SKM-1 treated with dmso at 0.1 percent for 144 hours (cell line): Measurements from ENCODE around the gene PHACTR1.
"Not testable (repeated sequence)": the region's sequence is repeated elsewhere in the genome, so short reads cannot be mapped to it uniquely, and the experiment has no call there.

ENCODE experiments used
- DNase-seq: peaks from one replicate; lab custom pipeline; 2025; ENCODE audit not compliant: unreplicated experiment; lab: John Stamatoyannopoulos, UW

Gene PHACTR1

DNA sequence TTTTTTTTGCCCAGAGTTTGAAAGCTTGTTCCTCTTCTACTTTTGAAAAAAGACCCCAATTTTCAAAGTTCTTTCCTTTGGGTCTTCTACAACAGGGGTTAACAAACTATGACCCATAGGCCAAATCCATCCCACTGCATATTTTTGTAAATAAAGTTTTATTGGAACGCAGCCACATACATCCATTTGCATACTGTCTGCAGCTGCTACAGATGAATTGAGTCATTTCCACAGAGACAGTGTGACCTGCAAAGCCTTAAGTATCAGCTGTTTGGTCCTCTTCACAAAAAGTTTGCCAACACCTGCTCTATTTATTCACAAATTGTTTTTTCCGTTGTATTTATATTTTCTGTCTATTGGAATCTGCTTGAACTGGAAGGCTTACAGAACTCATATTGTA is 422.6 kb downstream of the PHACTR1 start:
- no peak for DNase-seq

DNA sequence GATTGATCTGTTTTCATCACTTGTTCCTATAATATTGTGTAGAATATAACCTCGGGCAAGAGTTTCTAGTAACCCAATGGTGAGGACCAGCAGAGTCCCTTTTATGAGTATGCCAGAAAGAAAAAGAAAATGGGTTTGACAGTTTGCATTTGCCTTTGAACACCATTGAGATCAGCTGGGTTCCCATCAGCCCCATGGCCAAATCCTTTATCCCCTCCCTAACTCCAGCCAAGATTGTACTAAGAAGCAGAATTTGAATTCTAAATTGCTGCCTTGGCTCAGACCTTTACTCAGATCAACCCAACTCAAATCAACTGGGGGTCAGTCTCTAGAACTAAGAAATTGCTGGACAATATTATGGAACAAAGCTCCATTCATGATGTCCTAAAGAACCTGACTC is 424.4 kb downstream of the PHACTR1 start:
- no peak for DNase-seq

DNA sequence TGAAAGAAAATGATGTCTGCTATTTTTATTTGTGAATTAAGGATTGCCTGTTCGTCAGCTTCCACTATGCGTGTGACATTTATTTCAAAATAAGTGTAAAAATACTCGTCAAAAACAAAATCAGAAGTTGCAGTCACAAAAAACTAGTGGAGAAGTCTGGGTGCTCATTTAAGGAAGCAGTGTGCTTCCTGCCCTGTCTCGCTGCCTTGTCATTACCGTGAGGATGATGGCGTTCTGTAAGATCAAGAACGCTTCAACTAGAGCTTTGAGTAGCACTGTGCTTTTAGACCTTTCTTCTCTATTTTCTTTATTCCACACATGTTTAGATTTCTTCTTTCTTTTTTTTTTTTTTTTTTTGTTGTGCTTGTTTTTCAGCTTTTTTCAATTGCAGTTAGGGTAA is 424.8 kb downstream of the PHACTR1 start:
- DNase-seq = no peak

DNA sequence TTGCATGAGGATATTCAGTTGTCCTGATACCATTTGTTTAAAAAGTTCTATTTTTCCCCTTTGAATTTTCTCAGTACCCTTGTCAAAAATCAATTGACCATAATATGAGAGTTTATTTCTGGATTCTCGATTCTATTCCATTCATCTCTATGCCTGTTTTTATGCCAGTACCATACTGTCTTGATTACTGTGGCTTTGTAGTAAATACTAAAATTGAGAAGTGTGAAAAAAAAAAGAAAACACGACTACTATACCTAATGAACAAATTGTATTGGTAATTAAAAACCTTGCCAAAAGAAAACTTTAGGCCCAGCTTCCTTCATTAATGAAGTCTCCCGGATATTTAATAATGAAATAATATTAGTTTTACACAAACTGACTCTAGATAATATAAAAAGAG is 426.0 kb downstream of the PHACTR1 start:
- no peak for DNase-seq

DNA sequence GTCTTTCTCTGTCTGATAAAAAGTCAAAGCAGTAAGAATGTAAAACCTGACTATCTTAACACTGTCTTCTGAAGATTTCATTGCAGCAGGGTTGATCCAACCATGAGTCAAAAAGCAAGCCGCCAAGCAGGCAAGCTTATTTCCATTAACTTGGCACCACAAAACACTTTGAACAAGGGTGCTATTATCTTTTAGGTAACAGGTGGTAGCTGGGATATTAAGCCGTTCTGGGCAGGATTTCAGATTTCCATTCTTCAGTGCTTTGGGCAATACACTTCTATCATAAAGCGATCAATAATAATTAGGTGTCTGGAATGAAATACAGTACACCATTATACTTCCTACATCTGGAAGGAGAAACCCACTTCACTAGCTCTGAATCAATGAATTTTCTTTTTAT is 429.9 kb downstream of the PHACTR1 start:
- no peak for DNase-seq

DNA sequence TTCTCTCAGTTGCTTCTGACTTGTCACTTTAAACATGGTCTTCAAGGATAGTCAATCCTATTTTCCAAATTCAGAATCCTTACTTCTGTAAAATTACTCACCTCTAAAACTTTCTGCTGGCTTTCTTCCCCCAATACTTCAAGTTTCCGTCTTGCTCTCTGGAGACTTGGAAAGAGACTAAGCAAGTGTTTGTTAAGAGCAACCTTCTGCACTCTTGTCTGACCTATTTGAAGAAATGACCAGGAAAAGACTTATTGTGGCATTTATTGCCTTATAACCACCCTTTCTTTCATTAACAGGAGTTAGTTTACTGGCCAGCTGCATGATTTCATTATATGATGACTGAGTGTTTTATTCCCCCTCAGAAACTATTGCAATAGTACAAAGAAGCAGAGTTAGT is 430.8 kb downstream of the PHACTR1 start:
- DNase-seq = no peak

DNA sequence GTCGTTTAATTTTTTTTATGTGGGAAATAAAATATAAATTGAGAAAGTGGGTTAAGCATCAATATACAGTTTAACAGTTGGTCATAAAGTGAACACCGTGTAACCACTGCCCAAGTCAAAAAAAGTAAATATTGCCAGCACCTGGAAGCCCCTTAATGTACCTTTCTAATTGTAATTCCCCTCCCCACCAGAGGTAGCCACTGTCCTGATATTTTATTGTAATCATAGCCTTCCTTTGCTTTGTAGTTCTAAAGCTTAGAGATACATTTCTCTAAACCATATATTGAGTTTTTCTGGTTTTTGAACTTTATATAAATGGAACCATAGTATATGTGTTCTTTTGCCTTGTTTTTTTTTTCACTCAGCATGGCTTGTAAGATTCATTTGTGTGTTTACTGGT is 431.2 kb downstream of the PHACTR1 start:
- DNase-seq = no peak

DNA sequence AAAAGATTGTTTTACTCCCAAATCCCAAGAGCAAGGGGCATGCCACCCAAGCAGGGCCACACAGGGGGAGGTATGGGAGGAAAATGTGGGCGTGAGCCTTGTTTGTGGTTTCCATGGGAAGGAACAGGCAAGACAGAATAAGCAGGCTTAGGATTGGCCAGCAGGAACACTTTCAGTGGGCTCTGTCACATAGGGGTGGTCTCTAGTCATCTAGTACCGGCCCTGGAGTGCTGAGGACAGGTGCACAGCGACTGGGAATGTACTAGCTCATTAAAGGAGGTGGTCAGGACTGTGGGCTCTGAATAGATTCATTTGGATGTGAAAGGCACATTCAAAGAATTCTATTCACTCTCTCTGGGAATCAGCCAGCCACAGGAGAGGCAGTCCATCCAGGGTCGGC is 436.2 kb downstream of the PHACTR1 start:
- DNase-seq = no peak

DNA sequence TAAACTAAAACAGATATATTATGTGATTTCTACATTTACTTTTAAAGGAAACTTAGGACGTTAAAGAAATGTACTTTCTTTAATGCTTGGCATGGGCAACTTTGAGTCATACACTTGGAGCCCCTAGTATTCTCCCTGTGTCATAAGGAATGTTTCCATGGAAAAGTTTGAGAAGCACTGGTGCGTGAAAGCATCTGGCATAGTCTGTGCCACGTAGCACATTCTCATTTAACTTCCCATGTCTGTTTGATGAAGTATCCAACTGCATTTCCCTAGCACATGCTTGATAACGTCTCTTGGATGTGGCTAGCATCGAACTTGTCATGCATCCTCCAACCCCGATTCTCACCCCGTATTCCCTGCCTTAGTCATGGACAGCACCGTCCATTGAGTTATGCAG is 439.8 kb downstream of the PHACTR1 start:
- DNase-seq = no peak

DNA sequence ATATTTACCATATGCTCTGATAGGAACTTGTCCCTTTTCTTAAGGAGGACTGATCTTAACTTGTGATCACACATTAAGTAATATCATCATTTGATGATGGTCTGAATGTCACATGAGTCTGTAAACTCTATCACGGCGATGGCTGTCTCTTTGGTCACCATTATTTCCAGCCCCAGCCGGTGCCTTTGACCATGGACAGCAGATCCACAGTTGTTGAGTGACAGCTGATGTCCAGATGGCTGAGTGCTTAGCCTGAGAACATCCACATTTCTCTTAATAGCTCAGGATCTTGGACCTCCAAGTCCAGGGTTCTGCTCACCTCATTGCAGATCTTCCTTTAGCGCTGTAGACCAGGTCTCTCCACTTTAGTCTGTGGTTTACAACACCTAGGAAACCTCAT is 440.7 kb downstream of the PHACTR1 start:
- no peak for DNase-seq

DNA sequence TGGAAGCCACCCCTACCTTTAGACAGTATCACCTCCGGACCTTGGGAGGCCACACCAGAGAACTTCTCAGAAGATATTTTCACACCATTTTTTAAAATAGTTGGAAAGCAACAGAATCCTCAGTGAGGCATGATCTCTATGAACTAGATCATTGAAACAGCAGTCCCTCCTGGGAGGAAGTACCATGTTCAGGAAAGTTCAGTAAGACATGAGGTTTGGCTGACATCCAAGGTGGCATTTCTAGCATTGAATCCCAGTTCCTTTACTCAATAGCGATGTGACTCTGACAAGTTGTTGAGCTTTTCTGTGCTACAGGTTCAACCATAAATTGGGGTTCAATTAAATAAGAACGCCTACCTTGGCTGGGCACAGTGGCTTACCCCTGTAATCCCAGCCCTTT is 442.7 kb downstream of the PHACTR1 start:
- peak; percentile 20 for DNase-seq

DNA sequence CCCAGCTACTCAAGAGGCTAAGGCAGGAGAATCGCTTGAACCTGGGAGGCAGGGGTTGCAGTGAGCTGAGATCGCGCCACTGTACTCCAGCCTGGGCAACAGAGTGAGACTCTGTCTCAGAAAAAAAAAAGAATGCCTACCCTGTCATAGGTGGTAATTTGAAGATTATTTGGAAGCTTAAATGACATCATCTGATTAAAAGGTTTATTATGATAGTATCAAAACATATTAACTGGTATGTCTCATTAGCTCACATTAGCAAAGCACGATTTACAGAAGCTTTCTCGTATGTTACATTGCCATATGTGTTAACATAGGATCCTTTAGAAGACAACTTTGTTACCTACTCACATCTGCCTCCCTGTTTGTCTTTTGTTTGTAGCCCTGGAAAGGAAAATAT is 443.3 kb downstream of the PHACTR1 start:
- DNase-seq = not testable (repeated sequence)

DNA sequence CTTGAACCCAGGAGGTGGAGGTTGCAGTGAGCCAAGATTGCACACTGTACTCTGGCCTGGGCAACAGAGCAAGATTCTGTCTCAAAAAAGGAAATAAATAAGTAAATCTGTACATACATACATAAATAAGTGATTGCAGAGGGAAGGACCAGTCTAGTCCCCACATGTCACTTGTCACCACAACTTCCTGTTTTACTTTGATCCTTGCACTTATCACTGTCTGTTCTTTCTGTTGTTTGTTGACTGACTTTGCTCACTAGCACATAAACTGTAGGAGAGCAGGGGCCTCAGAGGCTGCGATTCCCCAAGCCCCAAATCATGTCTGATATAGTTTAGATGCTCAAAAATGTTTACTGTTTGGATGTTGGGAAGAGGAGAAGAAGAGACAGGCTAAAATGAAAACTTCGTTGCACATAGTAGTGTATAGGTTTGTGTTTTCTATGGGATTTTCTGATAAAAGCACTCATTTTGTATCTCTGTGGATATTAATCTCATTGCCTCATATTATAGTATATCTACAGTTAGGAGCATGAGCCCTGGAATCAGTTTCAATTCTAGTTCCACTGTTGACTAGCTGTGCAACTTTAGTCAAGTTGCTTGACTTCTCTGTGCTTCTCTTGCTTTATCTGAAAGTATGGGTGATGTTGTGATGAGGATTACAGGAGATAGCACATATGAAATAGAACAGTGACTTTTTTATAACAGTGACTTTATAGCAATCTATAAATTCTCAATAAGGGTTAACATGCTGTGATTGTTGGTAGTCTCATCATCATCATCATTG is 446.8 kb downstream of the PHACTR1 start:
- no peak for DNase-seq

DNA sequence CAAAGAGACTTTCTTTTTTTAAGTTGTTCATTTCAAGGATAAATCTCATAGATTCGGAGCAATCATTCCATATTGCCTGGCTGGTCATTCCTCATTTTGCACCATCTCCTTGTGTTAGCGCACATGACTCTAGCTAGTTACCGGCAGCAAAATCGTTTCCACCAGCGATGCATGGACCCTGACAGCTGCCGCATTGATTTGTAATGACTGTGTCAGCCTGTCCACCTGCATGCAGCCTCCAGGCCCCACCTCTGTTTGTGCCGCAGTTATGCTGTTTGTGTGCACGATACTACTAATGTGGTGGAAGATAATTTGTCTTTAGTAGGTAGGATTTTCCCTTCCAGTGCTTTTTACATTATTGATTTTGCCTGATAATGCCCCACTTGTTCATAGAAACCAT is 447.7 kb downstream of the PHACTR1 start:
- DNase-seq = no peak

DNA sequence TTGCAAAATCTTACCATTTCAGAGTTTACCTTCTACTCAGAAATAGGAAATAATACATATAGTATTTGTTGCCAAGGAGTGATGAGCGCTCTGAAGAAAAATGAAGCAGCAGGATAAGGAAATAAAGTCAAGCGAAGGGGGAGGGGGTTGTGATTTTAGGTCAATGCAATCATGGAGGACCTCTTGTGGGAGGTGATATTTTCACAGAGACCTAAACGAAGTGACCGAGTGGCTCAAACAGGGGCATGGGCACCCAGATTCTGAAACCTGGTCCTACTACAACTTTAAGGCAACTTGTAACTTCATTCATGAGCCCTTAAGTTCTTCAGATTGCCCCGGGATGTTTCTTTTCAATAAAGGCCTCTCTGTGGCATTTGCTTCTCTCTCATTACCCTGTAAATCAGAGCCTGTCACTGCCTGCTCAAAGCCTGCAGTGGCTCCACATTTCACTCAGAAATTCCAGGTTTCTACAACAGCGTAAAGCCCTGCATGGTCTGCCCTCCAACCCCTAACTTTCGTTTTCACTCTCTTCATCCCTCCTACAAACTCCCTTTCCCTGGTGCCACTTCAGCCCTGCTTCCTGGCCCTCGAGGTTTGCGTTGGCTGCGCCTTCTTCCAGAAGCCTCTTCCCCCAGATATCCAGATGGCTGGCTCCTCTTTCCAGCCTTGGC is 449.1 kb downstream of the PHACTR1 start:
- no peak for DNase-seq

DNA sequence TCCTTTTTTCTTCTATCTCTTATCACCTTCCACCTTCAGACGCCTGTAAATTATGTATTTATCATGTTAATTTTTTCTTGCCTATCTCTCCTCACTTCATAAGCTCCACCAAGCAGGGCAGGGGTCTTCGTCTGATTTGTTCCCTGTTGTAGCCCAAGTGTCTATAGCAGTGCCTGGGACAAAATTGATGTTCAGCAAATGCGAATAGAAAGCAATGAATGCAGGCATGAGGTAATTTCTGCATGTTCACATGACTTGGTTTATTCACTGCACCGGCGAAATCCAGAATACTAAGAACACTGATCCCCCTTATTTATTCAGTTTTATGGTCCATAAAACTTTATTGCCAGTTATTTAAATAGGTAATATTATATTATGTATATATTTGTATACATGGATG is 449.7 kb downstream of the PHACTR1 start:
- DNase-seq = no peak

DNA sequence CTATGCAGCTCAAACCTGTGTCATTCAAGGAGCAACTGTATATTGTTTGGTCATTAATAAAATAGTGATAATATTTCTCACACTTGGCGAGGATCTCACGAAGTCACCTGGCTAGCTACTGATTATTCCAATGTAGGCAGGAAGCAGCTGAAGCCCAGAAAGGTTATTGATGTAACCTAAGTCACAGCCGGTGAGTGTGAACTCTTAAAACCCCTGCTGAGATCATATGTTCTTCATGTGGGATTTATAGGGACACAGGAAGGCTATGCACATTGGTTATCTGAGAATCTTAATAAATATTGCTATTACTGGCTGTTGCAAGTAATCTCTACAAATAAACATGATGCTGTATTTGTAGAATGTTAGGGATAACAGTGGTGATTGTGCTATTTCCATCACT is 450.3 kb downstream of the PHACTR1 start:
- no peak for DNase-seq

DNA sequence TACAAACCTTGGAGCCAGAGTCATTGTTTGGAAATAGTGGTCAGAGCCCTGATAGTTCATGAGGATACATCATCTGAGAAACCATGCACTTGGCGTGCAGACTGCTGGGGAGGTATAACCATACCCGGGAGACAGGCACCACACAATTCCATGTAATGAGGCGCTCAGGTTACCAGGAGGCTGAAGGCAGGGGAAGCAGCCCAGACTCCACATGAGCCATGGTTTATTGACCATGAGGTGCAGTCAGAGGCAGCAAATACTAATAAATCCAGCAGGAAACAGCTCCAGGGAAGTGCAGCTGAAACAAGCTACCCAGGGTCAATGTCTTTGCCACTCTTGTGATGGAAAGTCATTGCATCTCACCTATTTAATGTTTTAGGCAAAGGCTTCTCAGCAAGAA is 455.7 kb downstream of the PHACTR1 start:
- no peak for DNase-seq

DNA sequence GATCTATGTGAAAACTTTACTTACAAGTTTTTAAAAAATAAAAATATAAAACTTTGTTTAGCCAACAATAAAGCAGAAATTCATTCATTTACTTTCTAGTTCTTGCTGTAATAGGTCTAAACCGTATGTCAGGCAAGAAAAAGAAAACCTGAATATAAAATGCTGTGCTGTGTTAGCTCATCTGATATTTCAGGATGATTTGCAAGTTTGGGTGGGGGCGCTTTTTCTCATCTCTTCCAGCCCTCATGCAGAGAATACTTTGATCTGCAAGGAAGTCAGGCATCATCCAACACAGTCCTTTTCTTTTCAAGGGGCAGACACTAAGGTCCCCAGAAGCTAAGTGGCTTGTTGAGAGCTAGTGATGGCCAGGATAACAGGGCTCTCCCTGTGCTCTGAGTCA is 458.5 kb downstream of the PHACTR1 start:
- no peak for DNase-seq

DNA sequence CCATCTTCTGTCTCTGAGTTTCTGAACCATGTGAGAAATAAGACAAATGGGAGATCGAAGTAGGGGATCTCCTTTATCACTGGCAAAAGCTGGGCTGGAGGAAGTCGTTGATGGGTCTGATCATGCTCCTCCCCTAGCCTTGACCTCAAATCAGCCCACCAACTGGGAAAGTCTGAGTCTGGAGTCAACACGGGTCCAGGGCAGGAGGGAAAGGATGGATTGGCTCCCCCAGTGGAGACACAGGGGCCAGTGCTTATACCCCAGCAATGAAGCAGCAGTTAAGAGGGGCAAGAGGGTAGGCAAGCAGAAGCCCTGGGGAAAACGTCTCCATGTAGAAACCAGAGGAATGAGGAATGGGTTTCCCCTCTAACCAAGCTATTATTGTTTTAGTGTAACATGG is 459.2 kb downstream of the PHACTR1 start:
- DNase-seq = no peak

DNA sequence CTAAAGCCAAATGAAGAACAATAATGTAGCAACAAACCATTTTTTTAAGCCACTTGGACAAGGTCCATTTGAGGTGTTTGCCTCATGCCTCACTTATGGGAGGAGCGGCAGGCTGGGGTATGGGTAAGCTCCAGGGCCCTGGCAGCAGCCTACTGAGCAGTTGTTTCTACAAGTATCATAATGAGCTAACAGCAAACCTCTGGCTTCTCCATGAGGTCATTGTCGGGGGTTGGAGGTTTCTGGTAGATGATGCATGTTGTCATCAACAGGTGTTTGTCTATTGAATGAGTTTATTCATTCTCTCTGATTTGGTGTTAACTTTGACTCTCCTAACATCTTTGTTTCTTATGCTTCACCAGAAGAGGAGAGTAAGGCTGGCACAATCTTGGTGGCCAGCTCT is 461.1 kb downstream of the PHACTR1 start:
- DNase-seq = no peak

DNA sequence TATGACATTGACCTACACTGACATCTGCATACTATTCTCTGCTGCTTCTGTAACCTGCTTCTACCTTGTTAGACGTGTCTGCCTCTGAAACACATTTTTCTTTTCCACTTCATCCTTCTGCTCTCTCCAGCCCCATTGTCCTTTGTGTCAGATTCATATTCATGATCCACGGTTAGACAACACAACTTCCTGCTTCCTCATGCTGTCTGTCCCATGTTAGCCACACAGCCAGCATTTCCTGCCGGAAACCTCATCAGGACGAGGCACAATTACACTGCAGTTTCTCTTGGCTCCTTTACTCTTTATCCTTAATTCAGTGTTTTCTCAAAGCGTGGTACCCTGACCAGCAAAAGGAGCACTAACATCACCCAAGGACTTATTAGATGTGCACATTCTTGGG is 461.5 kb downstream of the PHACTR1 start:
- DNase-seq = no peak

DNA sequence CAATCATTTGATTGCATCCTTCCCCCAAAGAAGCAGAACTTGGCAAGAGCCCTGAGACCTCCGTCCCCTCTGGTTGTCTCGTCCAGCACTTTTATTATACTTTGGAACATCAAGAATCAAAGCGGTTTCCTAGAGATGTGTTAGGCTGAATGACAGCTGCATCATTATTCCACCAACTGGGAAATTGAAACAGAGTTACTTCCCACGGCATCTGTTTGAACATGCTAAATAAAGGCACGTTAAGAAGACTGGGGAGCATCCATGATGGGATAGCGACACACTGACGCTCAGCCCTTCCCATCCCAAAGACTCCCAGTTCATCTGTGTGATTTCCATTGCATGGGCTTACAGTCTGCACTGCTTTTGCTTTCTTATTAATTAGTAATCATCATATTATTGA is 464.0 kb downstream of the PHACTR1 start:
- no peak for DNase-seq
